Right lobe of liver (tissue), 6 donors: Measurements from ENCODE around the gene ANTXRL. TPM values are rescaled to one million over a fixed set of nuclear protein-coding genes. Genes with fewer than 3 reads are reported as not detected.

Experiments
- ATAC-seq, 4 donors: fragments of 200-7000 bp; cut with Tn5 transposase; one replicate each; pipeline ENCODE4 v1.9.1; 2020; ENCODE audit warnings: mild to moderate bottlenecking in 4 of 4, moderate library complexity in 4 of 4
- DNase-seq, 3 donors: peaks; one replicate each; pipeline ENCODE4 v3.0.0-alpha.2; 2020
- H3K27ac ChIP-seq, 3 donors: fragments of 200-600 bp; one replicate each; pipeline ENCODE4 v1.8.0; 2022
- H3K27me3 ChIP-seq, 2 donors: fragments of 200-600 bp; one replicate each; pipeline ENCODE4 v1.8.0; 2022
- H3K36me3 ChIP-seq, 4 donors: fragments of 200-600 bp; sonication (generic) in 1 of 4; one replicate each; pipeline versions ENCODE4 v1.5.1 to v1.8.0; 2017 to 2022; ENCODE audit warnings: control low read depth in 1 of 4
- H3K4me1 ChIP-seq, 4 donors: fragments of 200-600 bp; sonication (generic) in 1 of 4; one replicate each; pipeline versions ENCODE4 v1.5.1 to v1.8.0; 2017 to 2022; ENCODE audit warnings: control low read depth in 1 of 4
- H3K4me3 ChIP-seq, 3 donors: fragments of 200-600 bp; one replicate each; pipeline ENCODE4 v1.8.0; 2022
- H3K9me3 ChIP-seq, 4 donors: fragments of 200-600 bp; sonication (generic) in 1 of 4; one replicate each; pipeline versions ENCODE4 v1.5.1 to v1.8.0; 2017 to 2022; ENCODE audit warnings: control low read depth in 1 of 4
- CTCF ChIP-seq, 4 donors: fragments of 200-600 bp in 3 of 4; fragments of 450-650 bp in 1 of 4; IDR thresholded peaks; one replicate each; pipeline versions ENCODE4 v1.5.1 to v1.8.0; 2016 to 2022; ENCODE audit warnings: antibody characterized with exemption in 4 of 4, mild to moderate bottlenecking in 2 of 4
- POLR2A ChIP-seq: fragments of 450-650 bp; IDR thresholded peaks from one replicate; pipeline ENCODE4 v1.6.1; 2017; ENCODE audit warnings: antibody characterized with exemption, mild to moderate bottlenecking
- WGBS: methylation state at CpG from one replicate; pipeline ENCODE4 v1.1.6; 2018; ENCODE audit warnings: low coverage, low lambda C conversion rate; ENCODE audit not compliant: insufficient coverage; ENCODE audit errors: missing lambda C conversion rate; 5-methylcytosine and 5-hydroxymethylcytosine counted together
- intact Hi-C, 2 donors: fragments of 100-400 bp; cut with DNase I; formaldehyde crosslinking; loops; one replicate each; pipeline versions ENCODE4 v1.11.2 to v1.14.1; 2022
- total RNA-seq, 6 experiments: library from RNA; depleted of rRNA in 2 of 6; stranded (reverse); fragments of >200 nt in 2 of 6; fragmentation: NEBNext Ultra II Directional in 3 of 6; extraction: Animal tissue kit (Norgen Biotek cat#: 25700) in 3 of 6; gene quantifications; one replicate each; pipeline versions ENCODE4 v1.1.0 to v1.2.4, GENCODE V29; 2016 to 2023
- donor health status: DM: no; HTN: yes; CAD: no.
- donor health status: DM: no; HTN: no; CAD: no.
- donor health status: DM: no; HTN: no; CAD: no.
- donor health status: DM: no; HTN: yes; CAD: no.
- donor health status: DM: no; HTN: yes; CAD: no.

Gene ANTXRL
- total RNA-seq, 6 experiments from 2014 or later, result not detected

DNA sequence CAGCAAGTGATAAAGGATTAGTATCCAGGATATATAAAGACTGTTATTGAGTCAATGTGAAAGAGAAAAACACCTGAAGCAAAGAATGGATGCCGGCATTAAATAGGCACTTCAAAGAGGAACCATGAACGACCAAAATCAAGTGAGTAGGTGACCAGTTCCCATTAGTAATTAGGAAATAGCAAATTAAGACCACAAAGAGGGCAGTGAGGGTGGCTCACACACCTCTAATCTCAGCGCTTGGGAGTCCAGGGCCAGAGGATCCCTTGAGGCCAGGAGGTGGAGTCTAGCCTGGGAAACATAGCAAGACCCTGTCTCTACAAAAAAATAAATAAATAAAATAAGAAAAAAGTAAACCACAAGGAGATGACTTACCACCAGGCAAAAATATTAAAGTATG is 1.5 kb upstream of the ANTXRL start:
- WGBS, result 68% methylated on average over 3 of the region's 3 CpGs
- intact Hi-C loops, result loop anchor here in 1 of 2 donors (5.0 kb wide), 1 partner anchor 1097 kb away; the partner anchor contains the start of gene ZNF488
- H3K27ac ChIP-seq, result peak overlapping the region in 2 of 3 donors; percentile 75 to 77
- H3K4me3 ChIP-seq, result peak overlapping the region in 1 of 3 donors; percentile 75
- no peak for TF ChIP-seq CTCF (IDR thresholded peaks at IDR 0.05)
- no peak for TF ChIP-seq POLR2A
- no peaks in the 10 kb centered on the region for H3K9me3 ChIP-seq
- peaks cover 0 to 3% (median 1%) of the 10 kb centered on the region in 4 donors for H3K4me1 ChIP-seq
- DNase-seq, result peak in 1 of 3 donors; percentile 30
- no peak for ATAC-seq
- H3K36me3 ChIP-seq, result no peaks in the 10 kb centered on the region
- H3K27me3 ChIP-seq, result no peaks in the 10 kb centered on the region

DNA sequence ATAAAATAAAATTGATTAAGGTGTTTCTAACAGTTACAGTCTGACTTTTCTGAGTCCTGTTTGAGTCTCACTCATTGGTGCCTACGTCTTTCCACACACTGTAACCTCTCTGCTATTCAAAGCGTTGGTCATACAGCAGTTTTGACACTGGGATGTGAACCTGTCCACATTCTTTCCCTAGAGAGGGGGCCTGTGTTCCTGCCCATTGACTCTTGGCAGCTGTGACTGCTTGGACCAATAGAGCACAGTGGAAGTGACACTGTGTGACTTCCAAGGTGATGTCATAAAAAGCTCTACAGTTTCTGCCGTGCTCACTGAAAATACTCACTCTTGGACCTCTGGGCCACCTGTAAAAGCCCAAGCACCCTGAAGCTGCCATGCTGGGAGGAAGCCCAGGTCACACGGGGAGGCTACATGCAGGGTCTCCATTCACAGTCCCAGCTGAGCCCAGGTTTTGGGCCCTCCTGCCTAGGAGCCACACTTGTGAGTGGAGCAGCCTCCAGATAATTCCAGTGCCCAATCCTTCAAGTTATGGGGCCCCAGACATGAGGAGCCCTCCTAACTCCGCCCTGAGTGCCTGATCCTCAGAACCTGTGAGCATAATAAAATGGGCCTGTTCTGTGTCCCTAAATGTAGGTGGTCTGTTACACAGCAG is 704 bp upstream of the ANTXRL start:
- no peak for ATAC-seq
- WGBS, result 84% methylated on average over 2 of the region's 5 CpGs

GRCh38 chr10:46287846-46288477 is 1.2 kb downstream of the ANTXRL start:
- intact Hi-C loops, result loop anchor here in 1 of 2 donors (5.0 kb wide), 1 partner anchor 1094 kb away; the partner anchor contains the start of gene ZNF488

More for the DNA sequence above, 704 bp upstream of the ANTXRL start:
- Histone ChIP-seq H3K4me3 (no peak overlapping the region), H3K4me1 (peaks cover 0 to 3% (median 1%) of the 10 kb centered on the region in 4 donors), H3K36me3 (no peaks in the 10 kb centered on the region), H3K27me3 (no peaks in the 10 kb centered on the region), H3K27ac (no peak overlapping the region), H3K9me3 (no peaks in the 10 kb centered on the region)
- TF ChIP-seq CTCF (IDR thresholded peaks at IDR 0.05) (no peak), POLR2A (no peak)
- intact Hi-C loops, result loop anchor here in 1 of 2 donors (5.0 kb wide), 1 partner anchor 1096 kb away; the partner anchor contains the start of gene ZNF488
- peak in 1 of 3 donors; percentile 49 for DNase-seq

DNA sequence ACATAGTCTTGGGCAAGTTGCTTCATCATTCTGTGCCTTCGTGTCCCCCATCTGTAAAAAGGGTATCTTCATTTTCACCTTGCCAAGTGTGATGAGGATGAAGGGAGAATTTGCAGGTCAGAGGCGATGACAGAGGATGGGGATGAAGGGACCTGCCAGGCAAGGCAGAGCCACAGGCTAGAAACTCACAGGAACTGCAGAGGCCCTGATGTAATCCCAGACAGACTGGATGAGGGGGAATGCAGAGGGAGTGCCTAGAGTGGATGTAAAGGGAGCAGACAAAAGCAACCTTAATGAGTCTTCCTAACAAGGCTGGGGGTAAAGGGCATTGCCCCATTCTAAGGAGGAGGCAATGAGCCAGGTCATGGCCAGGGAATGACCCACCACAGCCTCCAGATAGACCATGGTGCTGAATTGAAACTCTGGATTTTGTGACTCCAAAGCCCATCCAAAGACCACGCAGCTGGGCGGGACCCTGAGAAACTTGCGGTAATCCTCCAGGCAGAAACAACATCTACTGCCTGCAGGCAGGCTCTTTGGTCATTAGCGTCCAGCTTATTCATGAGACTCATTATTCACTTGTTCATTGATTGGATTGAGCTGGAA is 1.9 kb downstream of the ANTXRL start:
- intact Hi-C loops, result loop anchor here in 1 of 2 donors (5.0 kb wide), 1 partner anchor 1094 kb away; the partner anchor contains the start of gene ZNF488
- peak in 1 of 3 donors; percentile 38 for DNase-seq
- Histone ChIP-seq H3K27me3 (no peaks in the 10 kb centered on the region), H3K4me3 (no peak overlapping the region), H3K36me3 (no peaks in the 10 kb centered on the region), H3K9me3 (no peaks in the 10 kb centered on the region), H3K27ac (no peak overlapping the region), H3K4me1 (peaks cover 0 to 3% (median 1%) of the 10 kb centered on the region in 4 donors)
- 63% methylated on average over 2 of the region's 6 CpGs for WGBS
- no peak for TF ChIP-seq CTCF (IDR thresholded peaks at IDR 0.05)
- no peak for TF ChIP-seq POLR2A
- ATAC-seq, result no peak

More at GRCh38 chr10:46287846-46288477, 1.2 kb downstream of the ANTXRL start:
- no peak overlapping the region for H3K4me3 ChIP-seq
- no peaks in the 10 kb centered on the region for H3K36me3 ChIP-seq
- no peaks in the 10 kb centered on the region for H3K9me3 ChIP-seq
- H3K27me3 ChIP-seq, result no peaks in the 10 kb centered on the region
- no peak for TF ChIP-seq POLR2A
- no peak for ATAC-seq
- peak in 1 of 3 donors; percentile 41 for DNase-seq
- peaks cover 0 to 3% (median 1%) of the 10 kb centered on the region in 4 donors for H3K4me1 ChIP-seq
- H3K27ac ChIP-seq, result no peak overlapping the region
- WGBS, result 79% methylated on average over 4 of the region's 7 CpGs
